ENCODE data around the gene ARHGAP18. TPM values are rescaled to one million over a fixed set of nuclear protein-coding genes. Genes with fewer than 3 reads are reported as not detected.

ARHGAP18 gene
- total RNA-seq, 1 donor from 2014 or later, result 24.5 TPM

GRCh38 chr6:129635396-129636130 lies 74.4 kb downstream of the ARHGAP18 start:
- DNase-seq (ENCODE audit: low read depth), result no peak

DNA sequence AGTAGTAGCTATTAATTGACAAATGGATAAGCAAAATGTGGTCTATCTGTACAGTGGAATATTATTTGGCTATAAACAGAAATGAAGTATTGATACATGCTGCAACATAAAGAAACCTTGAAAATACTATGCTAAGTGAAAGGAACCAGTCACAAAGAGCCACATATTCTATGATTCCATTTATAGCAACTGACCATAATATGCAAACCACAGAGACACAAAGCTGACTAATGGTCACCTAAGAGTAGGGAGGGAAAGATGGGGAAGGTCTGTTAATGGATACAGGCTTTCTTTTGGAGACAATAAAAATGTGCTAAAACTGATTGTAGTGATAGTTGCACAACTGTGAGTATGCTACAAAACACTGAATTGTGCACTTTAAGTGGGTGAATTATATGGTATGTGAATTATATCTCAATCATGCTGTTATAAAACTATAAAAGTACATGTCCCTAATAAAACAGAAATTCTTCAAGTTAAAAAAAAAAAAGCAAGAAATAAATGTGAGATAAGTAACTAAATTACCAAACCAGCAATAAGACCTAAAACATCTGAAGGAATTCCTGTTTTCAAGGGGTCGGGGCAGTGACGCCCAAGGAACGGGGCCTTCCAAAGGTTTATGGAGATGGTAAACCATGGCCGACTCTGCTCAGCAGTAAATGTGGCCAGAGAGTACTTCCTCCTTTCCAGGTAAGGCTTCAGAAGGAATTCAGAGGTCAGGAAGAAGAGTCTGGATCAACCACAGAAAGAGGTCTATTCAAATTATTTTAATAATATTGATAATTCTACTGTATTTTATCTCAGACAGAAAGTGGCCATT lies 75.4 kb downstream of the ARHGAP18 start:
- no peak for DNase-seq (ENCODE audit: low read depth)
- H3K4me3 ChIP-seq (ENCODE audit: low read depth, low read length), result no peak overlapping the region
- TF ChIP-seq, protein P1, sequence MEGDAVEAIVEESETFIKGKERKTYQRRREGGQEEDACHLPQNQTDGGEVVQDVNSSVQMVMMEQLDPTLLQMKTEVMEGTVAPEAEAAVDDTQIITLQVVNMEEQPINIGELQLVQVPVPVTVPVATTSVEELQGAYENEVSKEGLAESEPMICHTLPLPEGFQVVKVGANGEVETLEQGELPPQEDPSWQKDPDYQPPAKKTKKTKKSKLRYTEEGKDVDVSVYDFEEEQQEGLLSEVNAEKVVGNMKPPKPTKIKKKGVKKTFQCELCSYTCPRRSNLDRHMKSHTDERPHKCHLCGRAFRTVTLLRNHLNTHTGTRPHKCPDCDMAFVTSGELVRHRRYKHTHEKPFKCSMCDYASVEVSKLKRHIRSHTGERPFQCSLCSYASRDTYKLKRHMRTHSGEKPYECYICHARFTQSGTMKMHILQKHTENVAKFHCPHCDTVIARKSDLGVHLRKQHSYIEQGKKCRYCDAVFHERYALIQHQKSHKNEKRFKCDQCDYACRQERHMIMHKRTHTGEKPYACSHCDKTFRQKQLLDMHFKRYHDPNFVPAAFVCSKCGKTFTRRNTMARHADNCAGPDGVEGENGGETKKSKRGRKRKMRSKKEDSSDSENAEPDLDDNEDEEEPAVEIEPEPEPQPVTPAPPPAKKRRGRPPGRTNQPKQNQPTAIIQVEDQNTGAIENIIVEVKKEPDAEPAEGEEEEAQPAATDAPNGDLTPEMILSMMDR (conservative IDR thresholded peaks at IDR 0.05; ENCODE audit: low read depth, low read length), result no peak

More at GRCh38 chr6:129635396-129636130, 74.4 kb downstream of the ARHGAP18 start:
- TF ChIP-seq, protein P1 (conservative IDR thresholded peaks at IDR 0.05; ENCODE audit: low read depth, low read length), result no peak
- no peak overlapping the region for H3K4me3 ChIP-seq (ENCODE audit: low read depth, low read length)

DNA sequence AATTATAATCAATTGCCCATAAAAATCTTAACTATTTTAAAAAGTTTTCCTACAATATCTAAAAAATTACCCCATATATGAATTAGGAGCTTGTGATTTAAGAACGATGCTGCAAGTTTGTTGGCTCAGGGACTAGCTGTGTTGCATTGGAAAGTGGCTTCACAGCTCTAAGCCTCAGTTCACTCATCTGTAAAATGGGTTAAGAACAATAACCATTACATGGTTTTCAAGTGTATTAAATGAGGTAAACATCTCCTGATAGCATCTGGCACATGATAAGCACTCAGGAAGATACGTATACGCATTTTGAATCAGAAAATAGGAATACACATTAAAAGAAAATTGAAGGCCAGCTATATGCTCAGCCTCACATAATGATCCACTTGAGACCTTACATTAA lies 76.4 kb downstream of the ARHGAP18 start:
- TF ChIP-seq, protein P1 (conservative IDR thresholded peaks at IDR 0.05; ENCODE audit: low read depth, low read length), result no peak
- DNase-seq (ENCODE audit: low read depth), result no peak
- H3K4me3 ChIP-seq (ENCODE audit: low read depth, low read length), result no peak overlapping the region

DNA sequence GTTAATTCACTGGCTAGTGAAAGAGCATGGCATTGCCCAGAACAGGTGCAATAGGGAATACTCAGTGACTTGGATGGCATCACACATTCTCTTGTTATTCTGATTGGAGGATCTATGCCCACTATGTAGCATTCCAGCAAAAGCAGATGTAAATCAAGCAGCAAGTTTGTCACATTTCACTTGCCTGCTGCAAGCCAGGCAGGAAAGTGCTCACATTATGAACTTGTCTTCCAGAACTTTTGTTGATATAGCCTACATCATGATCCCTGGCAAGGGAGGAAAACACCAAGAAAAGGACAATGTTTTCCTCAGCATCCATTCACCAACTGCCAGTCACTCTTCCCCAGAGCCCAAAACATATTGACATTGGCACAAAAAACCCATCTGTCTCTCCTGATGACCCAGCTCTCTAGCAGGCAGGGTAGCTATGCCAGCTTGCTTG lies 77.8 kb downstream of the ARHGAP18 start:
- TF ChIP-seq, protein P1 (conservative IDR thresholded peaks at IDR 0.05; ENCODE audit: low read depth, low read length), result no peak
- DNase-seq (ENCODE audit: low read depth), result no peak
- no peak overlapping the region for H3K4me3 ChIP-seq (ENCODE audit: low read depth, low read length)

DNA sequence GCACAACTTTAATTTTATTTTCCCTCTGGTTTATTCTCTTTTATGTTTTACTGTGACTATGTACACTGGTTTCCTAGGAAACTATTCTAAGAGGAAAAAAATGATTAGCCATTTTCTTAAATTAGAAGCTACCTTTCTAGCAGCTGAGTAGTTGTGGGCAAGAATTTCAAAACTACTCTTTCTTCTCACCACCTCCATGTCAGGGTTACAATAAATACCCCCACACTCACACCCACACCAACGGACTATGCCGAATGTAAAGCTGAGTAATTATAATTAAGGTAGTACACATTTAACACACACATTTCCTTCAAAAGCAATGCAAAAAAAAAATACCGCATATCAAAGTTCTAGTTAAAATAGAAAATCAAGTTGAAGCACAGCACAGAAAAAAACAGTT lies 78.9 kb downstream of the ARHGAP18 start:
- no peak overlapping the region for H3K4me3 ChIP-seq (ENCODE audit: low read depth, low read length)
- no peak for DNase-seq (ENCODE audit: low read depth)
- TF ChIP-seq, protein P1 (conservative IDR thresholded peaks at IDR 0.05; ENCODE audit: low read depth, low read length), result no peak

DNA sequence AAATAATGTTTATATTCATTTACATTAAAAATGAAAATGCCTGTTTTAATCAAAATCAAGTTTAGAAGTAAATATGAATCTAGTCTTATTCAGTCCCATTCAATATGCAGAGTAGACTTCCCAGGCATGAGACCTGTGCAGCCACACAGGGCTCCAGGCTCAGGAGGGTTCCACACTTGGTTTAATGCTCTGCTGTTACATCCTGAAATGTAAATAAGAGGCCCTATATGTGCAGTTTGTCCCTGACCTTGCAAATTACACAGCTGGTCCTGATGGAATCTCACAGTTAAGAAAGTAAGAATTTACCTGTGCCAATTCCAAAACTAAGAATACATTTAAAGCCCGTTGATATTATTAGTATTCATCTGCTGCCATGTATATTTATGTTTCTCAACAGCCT lies 79.4 kb downstream of the ARHGAP18 start:
- TF ChIP-seq, protein P1 (conservative IDR thresholded peaks at IDR 0.05; ENCODE audit: low read depth, low read length), result no peak
- no peak overlapping the region for H3K4me3 ChIP-seq (ENCODE audit: low read depth, low read length)
- no peak for DNase-seq (ENCODE audit: low read depth)

Measured in epithelial cell of proximal tubule (primary cell).